Hematopoietic multipotent progenitor cell treated with erythropoietin and hydrocortisone succinate and interleukin-3 and kit ligand, for 15 days (in vitro differentiated cells): ENCODE measurements around the gene ZDHHC19.
"Not testable (repeated sequence)": the region's sequence is repeated elsewhere in the genome, so short reads cannot be mapped to it uniquely, and the experiment has no call there.

ENCODE experiments used
- DNase-seq: peaks from one replicate; pipeline ENCODE4 v3.0.0-alpha.2; 2015; ENCODE audit warnings: low spot score

The ZDHHC19 gene, protein sequence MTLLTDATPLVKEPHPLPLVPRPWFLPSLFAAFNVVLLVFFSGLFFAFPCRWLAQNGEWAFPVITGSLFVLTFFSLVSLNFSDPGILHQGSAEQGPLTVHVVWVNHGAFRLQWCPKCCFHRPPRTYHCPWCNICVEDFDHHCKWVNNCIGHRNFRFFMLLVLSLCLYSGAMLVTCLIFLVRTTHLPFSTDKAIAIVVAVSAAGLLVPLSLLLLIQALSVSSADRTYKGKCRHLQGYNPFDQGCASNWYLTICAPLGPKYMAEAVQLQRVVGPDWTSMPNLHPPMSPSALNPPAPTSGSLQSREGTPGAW

DNA sequence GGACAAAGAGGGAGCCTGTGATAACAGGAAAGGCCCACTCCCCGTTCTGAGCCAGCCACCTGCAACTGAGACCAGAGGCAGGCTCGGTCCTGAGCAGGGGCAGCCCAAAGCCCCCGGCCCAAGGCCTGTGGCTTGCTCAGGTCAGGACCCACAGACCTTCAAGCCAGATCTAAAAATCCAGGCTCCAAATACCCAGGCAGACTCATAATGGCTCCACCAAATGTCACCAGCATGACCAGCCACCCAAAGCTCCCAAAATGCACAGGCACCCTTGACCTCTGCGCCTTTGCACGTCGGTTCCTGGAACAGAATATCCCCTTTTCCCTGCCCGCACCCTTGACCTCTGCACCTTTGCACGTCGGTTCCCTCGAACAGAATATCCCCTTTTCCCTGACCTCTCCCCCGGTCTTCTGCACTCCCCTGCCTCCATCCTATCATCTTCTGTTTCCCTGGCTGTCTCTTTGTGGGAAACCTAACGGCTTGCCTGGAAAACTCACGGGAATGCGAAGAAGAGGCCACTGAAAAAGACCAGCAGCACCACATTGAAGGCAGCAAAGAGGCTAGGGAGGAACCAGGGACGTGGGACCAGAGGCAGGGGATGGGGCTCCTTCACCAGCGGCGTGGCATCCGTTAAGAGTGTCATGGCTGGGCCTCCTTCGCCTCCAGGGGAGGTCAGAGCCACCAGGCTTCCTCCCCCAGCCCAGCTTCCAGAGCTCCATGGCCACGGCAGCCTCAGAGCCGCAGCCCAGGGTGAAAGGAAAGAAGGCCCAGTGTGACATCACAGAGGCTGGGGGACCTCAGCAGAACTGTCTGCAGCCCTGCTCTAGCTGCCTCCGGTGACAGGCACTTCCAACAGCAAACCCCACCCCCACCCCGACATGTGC is at the start of gene ZDHHC19:
Gene ZDHHC19, minus strand, starts transcription at position 728 of the 884 bp plus-strand sequence. Its CDS starts 85 bp downstream, at position 643.
- no peak for DNase-seq

DNA sequence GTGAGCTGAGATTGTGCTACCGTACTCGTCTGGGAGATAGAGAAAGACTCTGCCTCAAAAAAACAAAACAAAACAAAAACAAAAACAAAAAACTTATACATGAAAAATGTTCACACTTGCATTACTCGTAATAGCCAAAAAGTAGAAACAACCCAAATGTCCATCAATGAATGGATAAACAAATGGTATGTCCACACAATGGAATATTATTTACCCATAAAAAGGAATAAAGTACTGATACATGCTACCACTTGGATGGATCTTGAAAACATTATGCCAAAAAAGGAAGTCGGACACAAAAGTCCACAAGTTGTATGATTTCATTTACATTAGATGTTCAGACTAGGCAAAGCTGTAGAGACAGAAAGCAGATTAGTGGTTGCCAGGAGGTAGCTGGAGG is 49.6 kb upstream of the ZDHHC19 start:
- no peak for DNase-seq

DNA sequence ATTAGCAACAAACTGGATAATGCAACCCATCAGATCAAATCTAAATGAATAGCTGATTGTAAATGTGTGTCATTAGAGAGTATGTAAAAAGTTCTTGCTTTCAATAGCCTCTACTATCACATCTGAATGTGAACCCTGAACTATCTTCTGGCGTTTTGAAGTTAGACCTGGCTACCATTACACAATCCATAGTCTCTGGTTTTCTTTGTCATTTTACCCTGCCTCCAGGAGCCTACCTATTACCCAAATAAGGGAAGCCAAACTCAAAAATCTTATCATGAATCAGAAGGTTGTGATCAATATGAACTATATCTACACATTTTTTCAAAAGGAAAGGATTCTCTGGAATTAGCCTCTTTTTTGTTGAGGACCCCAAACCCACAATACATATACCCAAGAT is 44.6 kb upstream of the ZDHHC19 start:
- no peak for DNase-seq

DNA sequence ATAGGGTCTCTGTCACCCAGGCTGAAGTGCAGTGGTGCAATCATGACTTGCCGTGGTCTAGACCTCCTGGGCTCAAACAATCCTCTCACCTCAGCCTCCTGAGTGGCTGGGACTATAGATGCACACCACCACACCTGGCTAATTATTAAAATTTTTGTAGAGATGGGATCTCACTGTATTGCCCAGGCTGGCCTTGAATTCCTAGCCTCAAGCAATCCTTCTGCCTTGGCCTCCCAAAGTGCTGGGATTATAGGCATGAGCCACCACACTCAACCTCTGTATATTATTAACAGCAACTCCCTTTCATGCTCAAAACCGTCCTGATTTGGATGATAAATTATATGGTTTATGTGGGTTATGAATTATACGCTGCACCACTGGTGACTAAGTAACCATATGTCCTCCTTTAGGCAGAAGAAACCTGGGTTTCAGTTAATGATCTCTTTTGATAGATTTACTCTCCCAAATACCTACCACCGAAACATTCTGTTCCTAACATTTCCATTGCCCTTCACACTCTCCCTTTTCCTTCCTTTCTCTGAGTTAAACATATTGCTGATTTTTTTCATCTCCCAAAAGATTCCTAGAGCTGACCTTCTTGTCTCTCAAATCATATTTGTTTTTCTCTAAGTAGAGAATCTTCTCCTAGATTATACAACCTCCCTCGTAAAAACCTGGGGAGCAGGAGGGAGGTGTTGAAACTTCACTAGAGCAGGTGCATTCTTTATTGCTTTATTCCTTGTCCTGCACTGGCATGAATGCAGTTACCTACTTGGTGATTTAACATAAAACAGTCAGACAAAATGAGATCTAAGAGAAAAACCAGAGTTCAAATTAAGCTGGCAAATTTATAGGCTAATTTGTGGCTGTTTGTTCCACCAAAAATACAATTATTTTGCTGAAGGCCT is 43.4 kb upstream of the ZDHHC19 start:
- DNase-seq: no peak

DNA sequence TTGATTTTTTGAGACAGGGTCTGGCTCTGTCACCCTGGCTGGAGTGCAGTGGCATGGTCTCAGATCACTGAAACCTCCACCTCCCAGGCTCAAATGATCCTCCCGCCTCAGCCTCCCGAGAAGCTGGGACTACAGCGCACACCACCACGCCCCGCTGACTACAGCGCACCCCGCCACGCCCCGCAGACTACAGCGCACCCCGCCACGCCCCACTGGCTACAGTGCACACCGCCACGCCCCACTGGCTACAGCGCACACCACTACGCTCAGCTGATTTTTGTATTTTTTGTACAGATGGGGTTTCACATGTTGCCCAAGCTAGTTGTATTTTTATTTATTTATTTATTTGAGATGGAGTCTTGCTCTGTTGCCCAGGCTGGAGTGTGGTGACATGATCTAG is 40.7 kb upstream of the ZDHHC19 start:
- DNase-seq: no peak

DNA sequence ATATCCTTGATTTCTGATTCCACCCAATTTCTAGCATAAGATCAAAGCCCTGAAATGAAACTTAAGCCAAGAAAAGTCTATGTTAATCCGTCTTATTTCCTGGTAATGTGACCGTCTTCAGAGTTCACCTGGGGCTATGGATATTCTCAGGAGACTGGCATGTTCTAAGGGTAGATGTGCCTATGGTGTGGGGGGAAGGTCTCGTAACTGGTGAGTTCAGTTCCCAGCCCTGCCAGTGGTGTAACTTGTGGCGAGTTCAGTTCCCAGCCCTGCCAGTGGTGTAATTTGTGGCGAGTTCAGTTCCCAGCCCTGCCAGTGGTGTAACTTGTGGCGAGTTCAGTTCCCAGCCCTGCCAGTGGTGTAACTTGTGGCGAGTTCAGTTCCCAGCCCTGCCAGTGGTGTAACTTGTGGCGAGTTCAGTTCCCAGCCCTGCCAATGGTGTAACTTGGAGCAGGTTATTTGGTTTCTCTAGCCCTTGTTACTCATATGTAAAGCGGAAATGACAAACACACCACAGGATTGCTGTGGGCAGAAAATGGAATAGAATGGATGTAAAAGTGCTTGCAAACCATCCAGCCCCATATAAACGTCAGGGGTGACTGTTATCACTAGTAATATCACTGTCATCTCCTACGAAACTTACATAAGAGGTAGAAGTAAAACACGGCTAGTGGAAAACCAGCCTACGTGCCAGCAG is 35.6 kb upstream of the ZDHHC19 start:
- DNase-seq: no peak

DNA sequence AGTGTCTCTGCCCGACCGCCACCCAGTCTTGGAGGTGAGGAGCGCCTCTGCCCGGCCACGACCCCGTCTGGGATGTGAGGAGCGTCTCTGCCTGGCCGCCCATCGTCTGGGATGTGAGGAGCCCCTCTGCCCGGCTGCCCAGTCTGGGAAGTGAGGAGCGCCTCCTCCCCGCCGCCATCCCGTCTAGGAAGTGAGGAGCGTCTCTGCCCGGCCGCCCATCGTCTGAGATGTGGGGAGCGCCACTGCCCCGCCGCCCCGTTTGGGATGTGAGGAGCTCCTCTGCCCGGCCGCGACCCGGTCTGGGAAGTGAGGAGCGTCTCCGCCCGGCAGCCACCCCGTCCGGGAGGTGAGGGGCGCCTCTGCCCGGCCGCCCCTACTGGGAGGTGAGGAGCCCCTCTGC is 33.0 kb upstream of the ZDHHC19 start:
- DNase-seq: not testable (repeated sequence)

DNA sequence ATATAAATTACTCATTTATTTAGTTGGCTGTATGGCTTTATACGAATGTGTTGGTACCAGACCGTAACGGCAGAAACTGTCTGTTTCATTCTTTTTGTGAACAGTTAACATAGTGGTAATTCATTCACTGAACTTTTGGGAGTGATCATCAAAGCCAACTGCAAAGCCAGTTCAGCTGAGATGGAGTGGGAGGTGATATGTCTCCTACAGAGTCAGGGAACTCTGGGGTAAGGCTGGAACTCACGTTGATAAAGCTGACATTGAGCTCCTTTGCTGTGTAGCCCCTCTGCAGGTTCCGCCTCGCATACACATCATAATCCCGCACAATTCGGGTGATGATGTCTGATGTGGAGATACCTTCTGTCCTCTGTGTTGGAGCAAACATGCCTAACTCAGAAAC is 30.5 kb upstream of the ZDHHC19 start:
- DNase-seq: no peak

DNA sequence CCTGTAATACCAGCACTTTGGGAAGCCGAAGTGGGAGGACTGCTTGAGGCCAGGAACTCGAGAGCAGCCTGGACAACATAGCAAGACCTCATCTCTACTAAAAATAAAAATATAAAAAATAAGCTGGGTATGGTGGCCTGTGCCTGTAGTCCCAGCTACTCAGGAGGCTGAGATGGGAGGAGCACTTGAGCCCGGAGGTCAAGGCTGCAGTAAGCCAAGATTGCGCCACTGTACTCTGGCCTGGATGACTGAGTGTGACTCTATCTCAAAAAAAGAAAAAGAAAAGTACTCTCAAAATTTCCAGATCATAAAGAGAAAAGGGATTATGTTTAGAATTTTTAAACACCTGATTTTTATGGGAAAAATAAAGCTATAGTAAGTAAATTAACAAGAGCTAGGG is 29.2 kb upstream of the ZDHHC19 start:
- DNase-seq: no peak

DNA sequence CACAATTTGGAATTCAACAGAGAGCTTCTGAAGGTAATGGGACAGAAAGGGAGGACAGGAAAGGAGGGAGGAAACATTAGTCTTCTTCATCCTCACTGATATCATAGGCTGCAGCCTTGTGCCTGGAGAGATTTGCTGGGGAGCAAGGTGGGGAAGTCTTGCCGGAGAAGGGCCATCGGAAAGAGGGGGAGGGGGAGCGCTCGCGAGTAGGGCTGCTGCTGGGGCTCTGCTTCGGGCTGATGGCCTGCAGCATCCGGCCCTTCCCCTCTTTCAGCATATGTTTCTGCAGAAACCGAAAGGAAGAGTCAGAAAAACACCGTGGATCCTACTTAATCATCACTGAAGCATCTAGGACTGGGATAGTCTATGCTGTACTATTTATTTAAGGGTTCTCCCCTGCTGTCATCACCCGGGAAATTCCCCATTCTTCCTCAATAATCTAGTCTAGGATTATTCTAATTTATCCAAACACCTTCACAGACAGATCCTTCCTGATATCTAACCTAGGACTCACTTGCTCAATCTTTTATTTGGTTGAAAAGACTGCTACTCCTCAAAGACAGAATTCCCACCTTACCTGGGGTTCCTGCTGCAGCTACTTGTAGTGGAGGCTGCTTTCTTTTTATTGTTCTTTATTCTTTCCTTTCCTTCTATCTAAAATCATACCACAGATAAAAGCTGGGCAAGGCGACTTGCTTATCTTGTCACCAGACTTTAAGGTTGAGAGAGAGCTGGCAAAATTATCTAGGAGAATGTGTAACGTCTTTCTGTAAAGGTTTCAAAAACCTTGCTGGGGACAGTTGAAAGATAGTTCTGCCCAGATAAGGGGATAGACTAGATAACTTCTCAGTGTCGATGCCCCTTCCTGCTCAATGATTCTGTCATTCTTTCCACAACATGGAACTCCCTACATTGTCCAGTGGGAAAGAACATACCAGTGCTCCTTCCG is 27.7 kb upstream of the ZDHHC19 start:
- no peak for DNase-seq

DNA sequence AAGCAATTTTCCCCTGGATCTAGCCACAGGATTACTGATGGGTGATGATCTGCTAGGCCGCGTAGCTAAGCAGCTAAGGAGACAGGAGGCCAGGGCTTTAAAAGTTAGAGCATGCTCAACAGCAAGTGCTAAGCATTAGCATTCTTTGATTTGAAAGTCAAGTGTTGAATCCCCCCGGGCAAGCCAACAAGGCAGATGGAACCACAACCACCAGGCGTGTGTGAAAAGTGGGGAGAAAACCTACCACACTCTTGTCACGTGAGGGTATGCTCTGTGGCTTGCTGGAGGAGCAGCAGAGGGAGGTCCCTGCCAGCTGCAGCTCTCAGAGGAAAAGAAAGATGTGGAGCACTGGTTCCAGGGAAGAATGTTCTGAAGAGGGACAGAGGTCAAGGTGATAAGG is 26.0 kb upstream of the ZDHHC19 start:
- DNase-seq: no peak

DNA sequence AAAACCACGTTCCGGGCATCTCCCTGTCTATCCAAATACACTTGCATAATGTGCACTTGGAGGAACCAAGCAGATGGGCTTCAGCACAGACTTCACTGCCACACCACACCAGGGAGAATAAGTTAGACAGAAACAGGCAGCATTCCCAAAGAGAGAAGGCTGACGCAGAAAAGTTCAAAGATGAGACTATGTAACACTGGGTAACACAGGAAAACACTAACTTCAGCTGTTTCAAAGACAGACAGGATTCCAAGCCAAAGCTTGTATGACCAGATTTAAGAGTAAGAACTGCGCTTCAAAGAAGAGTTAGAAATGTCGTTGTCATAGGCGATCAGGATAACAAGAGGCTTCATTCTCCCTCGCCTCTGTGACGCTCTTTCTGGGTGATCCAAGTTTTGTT is 25.0 kb upstream of the ZDHHC19 start:
- DNase-seq: no peak

DNA sequence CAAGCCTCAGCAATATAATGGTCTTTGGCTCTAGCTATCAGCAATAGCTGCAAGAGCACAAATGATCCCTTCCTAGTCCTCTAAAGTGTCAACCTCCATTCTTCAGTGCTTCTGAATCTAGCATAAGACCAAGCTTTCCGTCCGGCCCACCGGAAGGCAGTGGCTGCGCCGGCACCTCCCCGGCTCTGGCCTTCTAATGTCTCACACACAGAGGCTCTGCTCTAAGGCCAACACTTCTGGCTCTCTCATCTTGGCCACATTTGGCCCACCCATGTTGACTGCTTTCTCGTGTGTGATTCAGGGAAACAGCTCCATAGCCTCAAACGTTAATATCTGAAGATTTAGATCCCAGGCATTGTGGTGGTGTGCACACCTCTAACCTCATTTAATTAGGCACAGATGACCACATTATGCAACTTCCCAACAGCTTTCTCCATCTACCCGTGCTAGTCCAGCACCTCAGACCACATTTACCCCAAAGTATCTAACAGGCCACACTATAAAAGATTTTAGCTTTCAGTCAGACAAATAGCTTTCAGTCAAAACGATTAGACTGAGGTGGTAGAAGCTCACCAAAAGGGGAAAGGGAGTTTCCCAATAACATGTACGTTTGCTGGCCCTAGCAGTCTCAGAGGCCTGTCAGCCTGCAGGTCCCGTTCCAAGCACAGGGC is 24.4 kb upstream of the ZDHHC19 start:
- no peak for DNase-seq

DNA sequence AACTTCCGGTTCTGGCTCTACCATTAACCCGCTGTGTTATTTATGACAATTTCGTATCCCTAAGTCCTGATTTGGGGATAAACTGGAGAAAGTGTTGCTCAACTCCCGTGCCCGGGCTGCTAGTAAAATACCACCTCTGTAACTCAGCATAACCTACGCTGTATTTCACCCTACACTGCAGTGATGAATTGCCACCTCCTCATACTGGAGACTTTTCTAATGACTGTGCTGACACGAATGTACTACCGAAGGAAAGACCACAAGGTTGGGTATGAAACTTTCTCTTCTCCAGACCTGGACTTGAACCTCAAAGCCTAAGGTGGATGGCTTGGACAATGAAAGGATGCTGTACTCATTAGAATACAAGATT is 21.7 kb upstream of the ZDHHC19 start:
- no peak for DNase-seq

DNA sequence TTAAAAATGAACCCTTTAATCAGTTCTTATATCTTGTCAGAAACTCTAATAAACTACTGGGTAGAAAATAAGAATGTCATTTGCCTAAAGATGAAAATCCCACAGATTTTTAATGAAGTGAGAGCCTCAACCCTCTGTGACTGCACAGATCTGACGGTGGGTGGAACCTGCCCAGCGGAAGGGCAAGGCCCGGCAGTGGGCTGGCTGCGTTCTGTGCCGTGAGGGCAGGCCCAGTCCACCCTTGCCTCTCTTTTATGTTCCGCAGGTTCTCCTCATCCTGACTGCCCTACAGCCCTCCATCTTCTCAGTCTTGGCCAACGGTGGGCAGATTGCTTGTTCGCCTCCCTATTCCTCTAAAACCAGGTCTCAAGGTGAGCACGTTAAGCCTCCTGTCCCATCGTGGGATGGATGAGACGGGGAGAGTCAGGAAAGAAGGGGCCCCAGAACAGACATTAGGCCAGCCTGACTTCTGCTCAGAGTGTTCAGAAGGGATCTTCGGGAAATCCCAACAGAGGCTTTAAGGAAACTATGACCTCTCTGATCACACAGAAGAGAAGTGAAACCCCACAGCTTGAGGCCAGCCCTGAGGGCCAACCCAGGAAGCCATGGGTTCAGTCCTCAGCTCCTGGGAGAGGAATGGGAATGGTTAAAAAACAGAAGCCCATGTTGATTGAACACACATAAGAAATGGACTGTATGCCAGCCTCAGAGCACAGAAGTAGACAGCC is 21.1 kb upstream of the ZDHHC19 start:
- DNase-seq: no peak

DNA sequence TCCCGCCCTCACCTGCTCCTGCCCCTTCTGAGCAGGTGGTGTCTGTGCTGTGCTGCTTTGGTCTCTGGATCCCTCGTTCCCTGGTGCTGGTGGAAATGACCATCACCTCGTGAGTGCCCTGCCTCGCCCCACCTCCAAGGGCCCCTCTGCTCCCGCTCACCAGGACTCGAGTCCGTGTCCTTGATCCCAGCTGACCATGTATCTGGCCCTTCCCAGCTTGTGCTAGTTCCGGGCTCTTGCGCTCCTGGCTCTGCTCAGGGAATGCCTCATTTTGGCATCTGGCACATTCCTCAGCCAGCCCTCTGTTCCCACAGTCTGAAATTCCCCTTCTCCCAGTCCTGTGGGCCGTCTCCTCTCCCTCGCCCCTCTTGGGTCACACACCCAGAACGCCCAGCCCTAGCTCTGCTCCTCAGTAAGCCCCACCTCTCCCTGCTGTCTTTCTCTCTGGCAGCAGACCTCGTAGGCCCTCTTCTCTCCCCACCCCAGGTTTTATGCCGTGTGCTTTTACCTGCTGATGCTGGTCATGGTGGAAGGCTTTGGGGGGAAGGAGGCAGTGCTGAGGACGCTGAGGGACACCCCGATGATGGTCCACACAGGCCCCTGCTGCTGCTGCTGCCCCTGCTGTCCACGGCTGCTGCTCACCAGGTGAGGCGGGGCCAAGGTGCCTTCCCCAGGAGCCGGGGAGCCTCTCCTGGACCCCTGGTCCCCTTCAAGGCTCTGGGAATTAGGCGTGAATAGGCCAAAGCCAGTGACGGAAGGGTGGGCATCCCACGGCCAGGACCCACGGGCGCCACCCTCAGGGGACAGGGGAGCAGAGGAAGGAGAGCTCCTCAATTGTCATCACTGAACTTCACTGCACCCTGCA is 16.7 kb upstream of the ZDHHC19 start:
- no peak for DNase-seq

DNA sequence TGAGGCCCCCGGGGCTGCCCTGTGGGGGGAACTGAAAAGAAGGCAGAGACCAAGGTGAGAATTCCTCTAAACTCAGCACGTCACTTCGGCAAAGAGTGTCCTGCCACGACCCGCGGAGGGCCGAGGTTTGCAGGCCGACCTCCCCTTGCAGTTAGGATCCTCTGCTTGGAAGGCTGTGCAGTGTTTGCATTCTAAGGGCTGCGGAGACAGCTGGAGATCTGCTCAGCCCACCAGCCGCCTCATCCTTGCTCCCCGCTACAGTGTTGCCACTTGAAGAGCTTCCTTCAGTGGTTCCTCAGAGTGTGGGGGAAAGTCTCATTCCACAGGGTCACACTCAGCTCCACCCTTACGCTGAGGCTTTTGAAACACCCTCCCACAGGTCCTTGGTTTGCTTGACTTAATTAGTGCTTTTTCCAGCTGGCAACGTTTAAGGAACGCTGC is 15.9 kb upstream of the ZDHHC19 start:
- DNase-seq: no peak

DNA sequence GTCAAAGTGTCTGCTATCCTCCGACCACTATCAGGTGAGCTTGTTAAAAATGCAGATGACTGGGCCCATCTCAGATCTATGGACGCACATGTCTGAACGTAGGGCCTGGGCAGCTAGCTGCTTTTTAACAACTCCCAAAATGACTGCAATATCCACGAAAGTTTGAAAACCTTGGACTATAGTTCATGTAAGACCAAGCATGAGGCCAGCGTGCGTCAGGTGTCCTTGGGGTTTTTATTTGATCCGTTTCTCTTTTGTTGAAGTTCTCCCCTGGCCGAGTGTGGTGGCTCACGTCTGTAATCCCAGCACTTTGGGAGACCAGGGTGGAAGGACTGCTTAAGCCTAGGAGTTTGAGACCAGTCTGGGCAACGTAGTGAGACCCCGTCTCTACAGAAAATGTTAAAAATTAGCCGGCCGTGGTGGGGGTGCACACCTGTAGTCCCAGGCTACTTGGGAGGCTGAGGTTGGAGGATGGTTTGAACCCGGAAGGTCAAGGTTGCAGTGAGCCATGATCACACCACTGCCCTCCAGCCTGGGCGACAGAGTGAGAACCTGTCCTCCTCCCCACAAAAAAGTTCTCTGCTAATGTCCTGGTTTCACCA is 14.7 kb upstream of the ZDHHC19 start:
- no peak for DNase-seq
